ENCODE data around the gene ATP10A.

GRCh38 chr15:25668236-25668795 is 194.8 kb downstream of the ATP10A start:
- no peak for TF ChIP-seq CTCF (IDR thresholded peaks at IDR 0.05 in 2 of 3, conservative IDR thresholded peaks at IDR 0.05 in 1 of 3; ENCODE audit: borderline replicate concordance in 1 of 3, insufficient read depth in 1 of 3, low read depth in 2 of 3, low read length in 2 of 3)
- no peak for TF ChIP-seq SP1 (IDR thresholded peaks at IDR 0.05; ENCODE audit: low read depth)
- TF ChIP-seq POLR2A (IDR thresholded peaks at IDR 0.05; ENCODE audit: borderline replicate concordance, extremely low read depth, insufficient read depth, insufficient read length) = no peak
- TF ChIP-seq CEBPB (IDR thresholded peaks at IDR 0.05; ENCODE audit: low read depth) = no peak
- no peak for TF ChIP-seq ATF3 (IDR thresholded peaks at IDR 0.05)
